ENCODE data around the gene CEP44. TPM values are rescaled to one million over a fixed set of nuclear protein-coding genes. Genes with fewer than 3 reads are reported as not detected.

Gene CEP44
- 10 to 100 TPM in 1 of 2 donors, 1 to 10 TPM in 1; 6.2 to 10.3 TPM for total RNA-seq

DNA sequence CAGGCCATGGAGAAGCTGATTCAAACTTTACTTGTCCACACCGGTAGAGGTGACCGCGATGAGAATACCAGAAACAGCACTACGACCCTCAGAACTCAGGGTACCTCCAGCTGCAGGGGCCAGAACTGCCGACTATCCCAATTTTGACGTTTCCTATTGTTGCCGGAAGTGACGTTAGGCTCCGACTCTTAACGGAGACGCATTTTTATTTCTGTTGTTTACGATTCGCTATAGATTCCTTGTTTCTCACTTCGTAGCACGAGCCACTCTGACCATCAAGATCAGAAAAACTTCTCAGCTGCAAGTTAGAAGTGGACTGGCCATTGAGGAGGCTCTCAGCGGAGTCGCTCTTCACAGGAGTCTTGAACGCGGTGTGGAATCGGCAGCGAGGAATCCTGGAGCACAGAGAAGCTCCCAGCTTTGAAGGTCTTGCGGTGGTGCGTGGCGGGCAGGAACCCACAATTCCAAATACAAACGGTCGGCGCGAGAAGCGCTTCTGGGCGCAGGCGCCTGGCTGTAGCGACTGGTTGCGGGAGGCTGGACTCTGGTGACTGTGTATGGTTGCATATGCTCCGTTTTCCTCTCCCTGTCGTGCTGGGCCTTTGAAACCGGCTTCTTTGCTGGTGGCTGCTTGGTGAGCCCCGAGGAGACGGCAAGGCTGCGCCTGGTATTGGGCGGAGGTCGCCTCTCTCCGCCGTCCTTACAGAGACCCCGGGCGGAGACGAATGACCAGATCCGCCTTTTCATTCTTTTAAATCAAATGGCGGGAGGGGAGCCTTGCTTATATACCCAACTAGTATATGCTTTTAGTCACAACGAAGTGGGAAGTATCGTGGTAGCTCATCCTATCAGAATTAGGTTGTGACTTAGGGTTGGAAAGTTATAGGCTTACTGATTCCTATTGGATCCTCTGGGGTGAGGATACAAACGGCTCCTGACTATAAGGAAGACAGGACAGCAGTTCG is at the start of gene CEP44, which contains the start of gene FBXO8:
CEP44 (plus strand) TSS at position 405 of the 965 bp plus-strand sequence. CDS start 15,211 bp downstream, outside the sequence.
FBXO8 (minus strand) TSS at position 161 of the 965 bp plus-strand sequence. CDS start 20,575 bp downstream, outside the sequence.

Other genes with a start within 250 kb of the CEP44 start
- 10 to 100 TPM; 21.7 to 27.0 TPM for gene FBXO8, start 244 bp upstream of the CEP44 start, total RNA-seq
- 1 to 10 TPM; 7.7 to 7.9 TPM for gene HPGD, start 238.6 kb downstream of the CEP44 start, total RNA-seq